GM12878 (cell line): Measurements from ENCODE around the gene ADCY1. TPM values are rescaled to one million over a fixed set of nuclear protein-coding genes. Genes with fewer than 3 reads are reported as not detected.

Experiments used
- ATAC-seq: fragments of 200-7000 bp; cut with Tn5 transposase; 3 replicates; pipeline ENCODE4 v1.9.1; 2020; ENCODE audit warnings: mild to moderate bottlenecking, moderate library complexity
- BruUV-seq: library from RNA; stranded (reverse); fragments of 400-500 nt; replicated peaks from 2 replicates; lab custom pipeline; 2021; lab: Mats Ljungman, UMichigan
- CTCF ChIA-PET: fragments of 300-600 bp; sonication (Branson Sonifier 250); formaldehyde crosslinking; extraction: SDS; loops from one replicate; lab custom pipeline; 2021; ENCODE audit warnings: inconsistent platforms; lab: Yijun Ruan, JAX
- POLR2A ChIA-PET: fragments of 350-600 bp; formaldehyde crosslinking; extraction: SDS; loops from one replicate; lab custom pipeline; 2021; ENCODE audit warnings: inconsistent platforms; lab: Charles Lee
- RAD21 ChIA-PET: fragments of 300-600 bp; sonication (Branson Sonifier 250); formaldehyde crosslinking; loops from one replicate; lab custom pipeline; 2023; ENCODE audit warnings: antibody characterized with exemption; ENCODE audit not compliant: unreplicated experiment; lab: Charles Lee
- SMC1A ChIA-PET: fragments of 300-600 bp; sonication (Branson Sonifier 250); formaldehyde crosslinking; loops from one replicate; lab custom pipeline; 2023; ENCODE audit not compliant: unreplicated experiment, uncharacterized antibody; lab: Charles Lee
- DNase-seq: peaks from one replicate; pipeline ENCODE4 v3.0.0-alpha.2; 2011; ENCODE audit warnings: low read depth, low spot score
- FAIRE-seq: peaks from 3 replicates; lab custom pipeline; 2011; peaks lifted over from hg19 to GRCh38; lab: Jason Lieb, UNC
- H2AFZ ChIP-seq: 2 replicates; pipeline ENCODE4 v1.6.0; 2011; ENCODE audit warnings: low read depth, low read length, control low read depth; ENCODE audit not compliant: control insufficient read depth
- H3K27ac ChIP-seq: 2 replicates; pipeline ENCODE4 v1.5.1; 2011; ENCODE audit warnings: control low read depth; ENCODE audit not compliant: control insufficient read depth, insufficient read depth
- H3K27me3 ChIP-seq, 2 experiments: replicated peaks in 1 of 2; 2 replicates each; pipeline versions ENCODE4 v1.6.0 to v1.6.1; 2011; ENCODE audit warnings: low read length in 1 of 2; ENCODE audit not compliant: control insufficient read depth in 2 of 2, insufficient read depth in 2 of 2
- H3K36me3 ChIP-seq, 2 experiments: 2 replicates each; pipeline ENCODE4 v1.5.1; 2011; ENCODE audit warnings: low read length in 1 of 2; ENCODE audit not compliant: control insufficient read depth in 2 of 2, insufficient read depth in 2 of 2
- H3K4me1 ChIP-seq: 2 replicates; pipeline ENCODE4 v1.6.1; 2011; ENCODE audit warnings: mild to moderate bottlenecking, low read length, moderate library complexity, mixed read lengths; ENCODE audit not compliant: control insufficient read depth, insufficient read depth
- H3K4me2 ChIP-seq: 2 replicates; pipeline ENCODE4 v1.6.0; 2011; ENCODE audit warnings: control low read depth; ENCODE audit not compliant: control insufficient read depth, insufficient read depth
- H3K4me3 ChIP-seq: fragments of 200-600 bp; sonication (generic); 2 replicates; pipeline ENCODE4 v1.5.1; 2016
- H3K79me2 ChIP-seq: 2 replicates; pipeline ENCODE4 v1.6.0; 2011; ENCODE audit warnings: low read length; ENCODE audit not compliant: control insufficient read depth, insufficient read depth
- H3K9ac ChIP-seq: 2 replicates; pipeline ENCODE4 v1.8.0; 2011; ENCODE audit warnings: low read length, control low read depth, mixed read lengths; ENCODE audit not compliant: control insufficient read depth, insufficient read depth
- H3K9me3 ChIP-seq: replicated peaks from 3 replicates; pipeline ENCODE4 v1.5.1; 2011; ENCODE audit warnings: mild to moderate bottlenecking, low read length; ENCODE audit not compliant: control insufficient read depth, insufficient read depth
- H4K20me1 ChIP-seq: 2 replicates; pipeline ENCODE4 v1.6.0; 2011; ENCODE audit not compliant: control insufficient read depth, insufficient read depth
- BRCA1 ChIP-seq: IDR thresholded peaks from 2 replicates; pipeline ENCODE4 v1.6.1; 2011; ENCODE audit warnings: low read depth, low read length, improper control_type of control experiment
- CBX3 ChIP-seq: fragments of 200-600 bp; sonication (generic); IDR thresholded peaks from 2 replicates; pipeline ENCODE4 v1.6.1; 2016; ENCODE audit warnings: low read depth, borderline replicate concordance
- CEBPB ChIP-seq, 2 experiments: fragments of 150-350 bp in 1 of 2; IDR thresholded peaks; 2 replicates each; pipeline ENCODE4 v1.6.1; 2012 to 2014; ENCODE audit warnings: low read depth in 2 of 2, low read length in 2 of 2, borderline replicate concordance in 1 of 2, inconsistent platforms in 1 of 2
- CEBPZ ChIP-seq: fragments of 150-350 bp; IDR thresholded peaks from 2 replicates; pipeline ENCODE4 v1.6.1; 2016; ENCODE audit warnings: low read depth, low read length
- EZH2 ChIP-seq: IDR thresholded peaks from 2 replicates; pipeline ENCODE4 v1.6.1; 2012; ENCODE audit warnings: low read depth, mild to moderate bottlenecking, control low read depth, inconsistent platforms, low read length, borderline replicate concordance; ENCODE audit not compliant: control insufficient read depth
- GABPA ChIP-seq: IDR thresholded peaks from 2 replicates; pipeline ENCODE4 v1.6.1; 2014; ENCODE audit warnings: antibody characterized with exemption, low read depth, mild to moderate bottlenecking, inconsistent platforms
- JUNB ChIP-seq: IDR thresholded peaks from 2 replicates; pipeline ENCODE4 v1.6.1; 2016; ENCODE audit warnings: antibody characterized with exemption, mild to moderate bottlenecking
- LARP7 ChIP-seq: fragments of 450-650 bp; IDR thresholded peaks from 2 replicates; pipeline ENCODE4 v1.6.1; 2017; ENCODE audit warnings: mild to moderate bottlenecking
- MEF2B ChIP-seq: fragments of 450-650 bp; IDR thresholded peaks from 2 replicates; pipeline ENCODE4 v1.6.1; 2018; ENCODE audit warnings: mild to moderate bottlenecking, moderate library complexity; ENCODE audit not compliant: partially characterized antibody, poor library complexity, severe bottlenecking
- POU2F2 ChIP-seq: IDR thresholded peaks from 3 replicates; pipeline ENCODE4 v1.6.1; 2011; ENCODE audit warnings: low read depth, mild to moderate bottlenecking, low read length, borderline replicate concordance
- PRDM15 ChIP-seq: fragments of 450-650 bp; formaldehyde crosslinking; IDR thresholded peaks from 2 replicates; pipeline ENCODE4 v1.4.0; 2020; ENCODE audit warnings: mild to moderate bottlenecking, moderate library complexity
- SMAD5 ChIP-seq: IDR thresholded peaks from 2 replicates; pipeline ENCODE4 v1.6.1; 2016; ENCODE audit warnings: antibody characterized with exemption, low read depth
- SRF ChIP-seq, 2 experiments: IDR thresholded peaks; 2 replicates each; pipeline ENCODE4 v1.6.1; 2011; ENCODE audit warnings: low read depth in 2 of 2, low read length in 2 of 2, mild to moderate bottlenecking in 1 of 2, moderate library complexity in 1 of 2
- STAT1 ChIP-seq: fragments of 450-650 bp; conservative IDR thresholded peaks from 2 replicates; pipeline ENCODE4 v1.6.1; 2014; ENCODE audit warnings: antibody characterized with exemption, mild to moderate bottlenecking
- STAT3 ChIP-seq: IDR thresholded peaks from 2 replicates; pipeline ENCODE4 v1.6.1; 2011; ENCODE audit warnings: low read depth, low read length, improper control_type of control experiment
- SUZ12 ChIP-seq: fragments of 200-600 bp; sonication (generic); IDR thresholded peaks from one replicate; pipeline ENCODE4 v1.6.1; 2018; ENCODE audit warnings: antibody characterized with exemption, mild to moderate bottlenecking; ENCODE audit not compliant: unreplicated experiment
- TBL1XR1 ChIP-seq: IDR thresholded peaks from 2 replicates; pipeline ENCODE4 v1.6.1; 2012; ENCODE audit warnings: low read depth, low read length, improper control_type of control experiment
- WGBS: methylation state at CpG from one replicate; pipeline ENCODE4 v1.1.6; 2016; ENCODE audit warnings: low lambda C conversion rate; ENCODE audit not compliant: insufficient replicate concordance, insufficient coverage; ENCODE audit errors: missing lambda C conversion rate; 5-methylcytosine and 5-hydroxymethylcytosine counted together
- in situ Hi-C: fragments of 300-500 bp; cut with MboI; formaldehyde crosslinking; loops from 9 replicates; pipeline ENCODE4 v1.14.3; 2018; ENCODE audit warnings: mixed read lengths
- intact Hi-C: fragments of 100-400 bp; cut with micrococcal nuclease; formaldehyde crosslinking; loops from one replicate; pipeline ENCODE4 v1.14.2; 2022; ENCODE audit not compliant: unreplicated experiment
- polyA plus RNA-seq, 11 experiments: library from polyadenylated mRNA; depleted of rRNA in 4 of 11; unstranded in 6 of 11; stranded (reverse) in 5 of 11; fragments of >200 nt; fragmentation: Nextera tagmentation in 4 of 11; fragmentation: Illumina TruSeq in 1 of 11; extraction: Ambion mirVana in 4 of 11; extraction: Trizol in 1 of 11; gene quantifications; 1 replicate in 1 of 11; 2 replicates in 10 of 11; pipeline versions ENCODE4 v1.2.1 to v1.2.3, GENCODE V29; 2011 to 2016; ENCODE audit warnings: inconsistent platforms in 2 of 11, missing spikeins in 2 of 11, low read depth in 1 of 11
- total RNA-seq, 4 experiments: library from RNA; depleted of rRNA in 3 of 4; stranded (reverse); fragments of >200 nt in 3 of 4; fragmentation: Illumina TruSeq in 1 of 4; extraction: Trizol in 1 of 4; gene quantifications; 2 replicates each; pipeline versions ENCODE4 v1.2.1 to v1.2.3, GENCODE V29; 2013 to 2021

ADCY1 gene
- total and polyA plus RNA-seq, 10 of the 15 experiments (the other 5 are each of a cell fraction or from before 2014, with no cell fraction given) = 0.13 to 1.4 (median 0.45) TPM; not detected in 1

DNA sequence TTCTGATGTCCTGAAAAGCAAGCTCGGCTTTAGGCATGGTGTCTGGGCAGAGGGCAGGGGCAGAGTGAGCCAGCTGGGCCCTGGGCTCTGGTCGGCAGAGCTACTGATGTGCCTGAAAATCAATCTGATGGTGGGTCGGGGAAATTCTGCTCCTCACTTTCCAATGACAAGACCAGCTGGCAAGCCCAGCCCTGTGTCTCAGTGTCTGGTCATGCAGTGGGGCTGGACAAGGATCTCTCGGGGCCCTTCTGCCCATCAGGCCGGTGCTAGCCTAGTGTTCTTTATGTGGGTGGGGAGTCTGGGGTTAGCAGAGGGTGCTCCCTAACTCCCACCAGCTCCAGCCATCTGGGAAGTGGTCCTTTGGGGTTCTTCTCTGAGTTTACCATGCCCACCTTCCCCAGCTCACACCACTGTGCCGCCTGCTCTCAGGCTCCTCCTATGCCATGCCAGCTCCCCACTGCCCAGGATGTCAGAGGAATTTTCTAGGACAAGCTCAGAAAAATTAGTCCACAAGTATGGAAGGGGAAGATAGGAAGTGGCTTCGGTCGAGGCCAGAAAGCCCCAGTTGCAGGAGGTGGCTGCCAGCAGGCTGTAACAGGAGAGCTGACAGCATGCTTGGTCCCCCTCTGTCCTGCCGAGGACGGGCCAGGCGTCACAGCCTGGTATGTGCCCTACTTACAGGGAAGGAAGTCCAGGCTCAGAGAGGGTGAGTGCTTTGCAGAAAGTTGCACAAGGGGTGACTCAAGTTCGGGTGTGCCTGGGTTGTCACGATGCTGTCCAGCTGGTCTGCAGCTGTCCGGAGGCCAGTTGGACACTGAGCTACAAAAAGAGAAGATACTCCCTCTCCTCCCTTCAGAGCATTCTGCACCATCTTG is 135.2 kb downstream of the ADCY1 start:
- ChIA-PET RAD21 (no interaction called here), POLR2A (no interaction called here), SMC1A (interaction anchor here (1.4 kb wide), 1 partner anchor 46 kb away, joined by 3 read pairs; no protein-coding TSS in a partner anchor), CTCF (interaction anchor here (0.9 kb wide), 1 partner anchor 183 kb away, joined by 3 read pairs; no protein-coding TSS in a partner anchor)
- no peak overlapping the region for H3K9ac ChIP-seq
- H2AFZ ChIP-seq = no peak overlapping the region
- no peak overlapping the region for H3K27ac ChIP-seq
- no TSS peak for BruUV-seq
- H4K20me1 ChIP-seq = no peaks in the 10 kb centered on the region
- H3K27me3 ChIP-seq = peaks cover 0 to 1% of the 10 kb centered on the region in 2 experiments; a peak in 1 of 4 replicates
- DNase-seq (no peak), ATAC-seq (no peak), FAIRE-seq (no peak)
- H3K4me2 ChIP-seq = no peak overlapping the region
- H3K79me2 ChIP-seq = no peaks in the 10 kb centered on the region
- 35% methylated on average over 14 of the region's 14 CpGs for whole genome bisulfite sequencing
- no peaks in the 10 kb centered on the region for H3K4me1 ChIP-seq
- no peaks in the 10 kb centered on the region for H3K9me3 ChIP-seq
- intact Hi-C loops (no loop called here), in situ Hi-C loops (no loop called here)
- no peak overlapping the region for H3K4me3 ChIP-seq
- no peaks in the 10 kb centered on the region for H3K36me3 ChIP-seq
- no peak for TF ChIP-seq PRDM15
- TF ChIP-seq EZH2 = no peak
- no peak for TF ChIP-seq SUZ12
- no peak for TF ChIP-seq TBL1XR1
- TF ChIP-seq CEBPZ = no peak
- no peak for TF ChIP-seq MEF2B
- no peak for TF ChIP-seq STAT3
- TF ChIP-seq GABPA = no peak
- no peak for TF ChIP-seq STAT1
- TF ChIP-seq LARP7 = no peak
- TF ChIP-seq CEBPB (IDR thresholded peaks at IDR 0.05; ENCODE audit: borderline replicate concordance in 1 of 2, low read depth in 2 of 2, low read length in 2 of 2) = no peak
- no peak for TF ChIP-seq JUNB
- no peak for TF ChIP-seq SRF (IDR thresholded peaks at IDR 0.05; ENCODE audit: low read depth in 2 of 2, low read length in 2 of 2)
- TF ChIP-seq SMAD5 = no peak
- no peak for TF ChIP-seq CBX3
- TF ChIP-seq POU2F2 = no peak
- no peak for TF ChIP-seq BRCA1
- TF ChIP-seq, all 136 proteins: peak for 0
